PFSK-1 (cell line): Measurements from ENCODE around the gene LILRA1.

ENCODE experiments used
- POLR2AphosphoS5 ChIP-seq: IDR thresholded peaks from 2 replicates; pipeline ENCODE4 v1.6.1; 2012; ENCODE audit warnings: low read depth, mild to moderate bottlenecking, control low read depth, low read length, moderate library complexity
- REST ChIP-seq, 2 experiments: IDR thresholded peaks; 2 replicates each; pipeline versions ENCODE4 v1.6.1 to v1.8.0; 2011 to 2012; ENCODE audit warnings: low read depth in 2 of 2, low read length in 2 of 2, control low read depth in 1 of 2, inconsistent platforms in 1 of 2, mild to moderate bottlenecking in 1 of 2, moderate library complexity in 1 of 2; ENCODE audit not compliant: insufficient read depth in 1 of 2
- SIN3A ChIP-seq: IDR thresholded peaks from 2 replicates; pipeline ENCODE4 v1.6.1; 2012; ENCODE audit warnings: mild to moderate bottlenecking, low read length, moderate library complexity, borderline replicate concordance; ENCODE audit not compliant: insufficient read depth

GRCh38 chr19:54549224-54549623, 44.2 kb upstream of the LILRA1 start:
- no peak for TF ChIP-seq SIN3A
- no peak for TF ChIP-seq POLR2AphosphoS5
- no peak for TF ChIP-seq REST (IDR thresholded peaks at IDR 0.05; ENCODE audit: insufficient read depth in 1 of 2, low read depth in 2 of 2, low read length in 2 of 2)
